GM21423 (cell line): ENCODE data around the gene PHAX.
"Not testable (repeated sequence)": the region's sequence is repeated elsewhere in the genome, so short reads cannot be mapped to it uniquely, and the experiment has no call there.

ENCODE experiments used
- ATAC-seq: cut with Tn5 transposase; IDR thresholded peaks from one replicate; pipeline ENCODE4 v1.9.1; 2021; ENCODE audit warnings: mild to moderate bottlenecking, moderate library complexity; ENCODE audit not compliant: unreplicated experiment

Gene PHAX

GRCh38 chr5:126603402-126603991, 2.8 kb downstream of the PHAX start:
- no peak for ATAC-seq

- no peak for ATAC-seq
Measured at GRCh38 chr5:126605525-126605924, 4.8 kb downstream of the PHAX start.

DNA sequence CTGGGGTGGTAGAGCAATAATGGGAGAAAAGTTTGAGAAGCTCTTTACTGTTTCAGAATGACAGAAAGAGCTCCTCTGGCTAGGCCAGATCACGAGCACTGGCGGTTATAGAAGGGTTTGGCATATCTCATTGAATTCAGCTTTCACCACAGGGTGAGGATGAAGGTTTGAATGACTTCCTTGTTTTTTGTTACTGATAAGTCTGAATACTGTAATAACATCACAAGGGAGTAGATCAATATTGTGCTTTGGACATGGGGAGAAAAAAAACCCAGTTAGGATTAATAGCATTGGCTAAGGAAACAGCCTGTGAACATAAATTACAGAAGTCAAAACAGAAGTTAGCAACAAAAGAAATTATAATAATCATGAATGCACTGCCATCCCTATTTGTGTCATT, 9.4 kb downstream of the PHAX start:
- ATAC-seq = no peak

- no peak for ATAC-seq
Measured at GRCh38 chr5:126610616-126611015, 9.9 kb downstream of the PHAX start.

DNA sequence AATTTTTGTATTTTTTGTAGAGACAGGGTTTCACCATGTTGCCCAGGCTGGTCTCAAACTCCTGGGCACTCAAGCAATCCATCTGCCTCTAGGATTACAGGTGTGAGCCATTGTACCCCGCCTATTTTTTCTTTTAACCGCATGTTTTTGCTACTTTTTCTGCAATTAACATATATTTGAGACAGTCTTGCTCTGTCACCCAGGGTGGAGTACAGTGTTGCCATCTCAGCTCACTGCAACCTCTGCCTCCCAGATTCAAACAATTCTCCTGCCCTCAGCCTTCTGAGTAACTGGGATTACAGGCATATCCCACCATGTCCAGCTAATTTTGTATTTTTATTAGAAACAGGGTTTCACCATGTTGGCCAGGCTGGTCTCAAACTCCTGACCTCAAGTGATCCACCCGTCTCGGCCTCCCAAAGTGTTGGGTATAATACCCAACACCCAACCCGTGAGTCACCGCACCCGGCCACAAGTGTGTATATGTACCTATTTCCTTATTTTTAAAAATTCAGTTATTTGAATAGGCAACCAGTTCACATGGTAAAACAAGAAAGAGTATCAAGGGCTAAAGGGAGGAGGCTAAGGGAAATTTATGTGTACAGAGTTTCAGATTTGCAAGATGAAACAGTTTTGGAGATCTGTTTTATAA, 13.3 kb downstream of the PHAX start:
- no peak for ATAC-seq

DNA sequence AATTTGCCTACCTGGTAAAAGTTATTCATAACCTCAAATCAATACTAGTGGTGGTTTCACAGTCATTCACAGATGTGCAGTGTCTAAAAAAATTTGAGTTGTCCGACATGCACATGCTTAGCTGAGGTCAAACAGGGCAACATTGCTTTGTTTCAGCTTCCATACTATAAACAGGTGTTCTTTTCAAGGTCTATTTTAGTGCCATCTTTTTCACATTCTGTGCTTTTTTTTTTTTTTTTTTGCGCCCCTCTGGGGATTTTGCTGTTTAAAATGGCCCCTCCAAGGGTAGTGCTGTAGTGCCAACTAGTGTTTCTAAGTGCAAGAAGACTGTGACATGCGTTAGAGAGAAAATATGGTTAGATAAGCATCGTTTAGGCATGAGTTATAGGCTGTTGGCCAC, 14.5 kb downstream of the PHAX start:
- ATAC-seq = peak; percentile 86

DNA sequence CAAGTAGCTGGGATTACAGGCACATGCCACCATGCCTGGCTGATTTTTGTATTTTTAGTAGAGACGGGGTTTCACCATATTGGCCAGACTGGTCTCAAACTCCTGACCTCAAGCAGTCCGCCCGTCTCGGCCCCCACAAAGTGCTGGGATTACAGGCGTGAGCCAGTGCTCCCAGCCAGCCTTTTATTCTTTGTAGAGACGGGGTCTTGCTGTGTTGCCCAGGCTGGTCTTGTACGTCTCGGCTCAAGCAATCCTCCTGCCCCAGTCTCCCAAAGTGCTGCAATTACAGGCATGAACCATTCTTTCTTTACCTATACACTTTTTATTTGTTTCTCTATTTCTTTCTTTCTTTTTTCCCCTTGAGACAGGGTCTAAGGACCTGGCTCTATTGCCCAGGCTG, 16.9 kb downstream of the PHAX start:
- not testable (repeated sequence) for ATAC-seq

GRCh38 chr5:126619781-126620180, 19.0 kb downstream of the PHAX start:
- no peak for ATAC-seq

DNA sequence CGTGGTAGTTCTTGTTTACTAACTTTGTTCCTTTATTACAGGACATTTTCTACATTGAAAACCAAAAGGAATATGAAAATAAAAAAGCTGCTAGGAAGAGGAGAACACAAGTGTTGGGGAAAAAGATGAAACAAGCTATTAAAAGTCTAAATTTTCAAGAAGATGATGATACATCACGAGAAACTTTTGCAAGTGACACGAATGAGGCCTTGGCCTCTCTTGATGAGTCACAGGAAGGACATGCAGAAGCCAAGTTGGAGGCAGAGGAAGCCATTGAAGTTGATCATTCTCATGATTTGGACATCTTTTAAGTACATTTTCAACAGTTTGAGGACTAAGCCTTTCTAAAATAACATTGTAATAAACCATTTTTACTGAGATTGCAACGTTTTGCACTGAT, 23.8 kb downstream of the PHAX start:
- no peak for ATAC-seq

- ATAC-seq = no peak
Measured at GRCh38 chr5:126628102-126628501, 27.4 kb downstream of the PHAX start.

DNA sequence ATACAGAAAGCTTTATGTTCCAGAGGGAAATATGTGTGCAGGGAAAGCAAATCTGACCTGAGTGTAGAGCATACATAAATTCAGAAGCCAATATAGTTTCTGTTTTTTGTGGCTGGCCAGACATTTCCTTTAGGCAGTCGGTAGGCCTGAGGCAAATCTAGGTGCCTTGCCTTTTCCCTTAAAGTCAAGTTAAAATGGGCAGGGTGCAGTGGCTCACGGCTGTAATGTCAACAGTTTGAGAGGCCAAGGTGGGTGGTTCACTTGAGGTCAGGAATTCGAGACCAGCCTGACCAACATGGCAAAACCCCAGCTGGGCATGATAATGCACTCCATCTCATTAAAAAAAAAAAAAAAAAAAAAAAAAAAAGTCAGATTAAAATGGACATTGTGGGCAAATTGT, 31.2 kb downstream of the PHAX start:
- no peak for ATAC-seq

- ATAC-seq = no peak
Measured at GRCh38 chr5:126633552-126633951, 32.8 kb downstream of the PHAX start.

DNA sequence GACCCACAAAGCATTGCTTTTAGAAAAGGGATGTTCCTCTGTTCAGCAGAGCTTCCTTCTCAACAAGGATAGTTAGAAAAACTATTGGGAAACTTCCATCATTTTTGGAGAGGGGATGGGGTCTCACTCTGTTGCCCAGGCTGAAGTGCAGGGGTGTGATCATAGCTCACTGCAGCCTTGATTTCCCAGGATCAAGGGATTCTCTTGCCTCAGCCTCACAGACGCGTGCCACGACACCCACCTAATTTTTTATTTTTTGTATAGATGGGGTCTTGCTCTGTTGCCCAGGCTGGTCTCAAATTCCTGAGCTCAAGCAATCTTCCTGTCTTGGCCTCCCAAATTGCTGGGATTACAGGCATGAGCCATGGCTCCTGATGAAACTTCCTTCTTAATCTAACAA, 34.8 kb downstream of the PHAX start:
- ATAC-seq = no peak

- no peak for ATAC-seq
Measured at GRCh38 chr5:126636956-126637355, 36.2 kb downstream of the PHAX start.

DNA sequence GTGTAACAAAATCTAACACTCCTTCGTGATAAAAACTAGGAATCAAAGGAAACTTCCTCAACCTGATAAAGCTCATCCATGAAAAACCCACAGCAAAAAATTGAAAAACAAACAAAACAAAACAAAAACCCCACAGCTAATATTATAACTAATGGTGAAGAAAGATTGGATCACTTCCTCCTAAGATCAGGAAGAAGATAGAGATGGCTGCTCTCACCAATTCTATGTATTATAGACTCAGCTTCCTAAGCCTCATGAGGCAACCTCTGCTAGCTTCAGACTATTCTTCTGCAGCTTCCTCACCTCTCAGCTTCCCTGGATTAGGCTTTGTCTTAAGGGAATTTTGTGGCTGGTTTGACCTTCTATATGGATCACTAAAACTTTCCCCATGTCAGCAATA, 40.1 kb downstream of the PHAX start:
- ATAC-seq = no peak

GRCh38 chr5:126641387-126641786, 40.6 kb downstream of the PHAX start:
- no peak for ATAC-seq

DNA sequence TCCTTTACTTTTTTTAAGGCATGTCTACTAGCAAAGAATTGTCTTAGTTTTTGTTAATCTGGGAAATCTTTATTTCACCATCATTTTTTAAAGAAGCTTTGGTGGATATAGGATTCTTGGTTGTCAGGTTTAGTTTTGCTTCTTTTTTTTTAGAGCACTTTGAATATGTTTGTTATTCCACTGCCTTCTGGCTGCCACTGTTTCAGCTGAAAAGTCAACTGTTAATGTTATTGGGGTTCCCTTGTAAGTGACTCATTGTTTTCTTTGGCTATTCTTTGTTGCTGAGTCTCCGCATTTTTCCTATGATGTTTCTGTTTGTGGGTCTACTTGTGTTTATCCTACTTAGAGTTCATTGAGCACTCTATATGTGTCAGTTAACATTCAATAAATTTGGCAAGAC, 44.4 kb downstream of the PHAX start:
- no peak for ATAC-seq

GRCh38 chr5:126647071-126647470, 46.3 kb downstream of the PHAX start:
- no peak for ATAC-seq

DNA sequence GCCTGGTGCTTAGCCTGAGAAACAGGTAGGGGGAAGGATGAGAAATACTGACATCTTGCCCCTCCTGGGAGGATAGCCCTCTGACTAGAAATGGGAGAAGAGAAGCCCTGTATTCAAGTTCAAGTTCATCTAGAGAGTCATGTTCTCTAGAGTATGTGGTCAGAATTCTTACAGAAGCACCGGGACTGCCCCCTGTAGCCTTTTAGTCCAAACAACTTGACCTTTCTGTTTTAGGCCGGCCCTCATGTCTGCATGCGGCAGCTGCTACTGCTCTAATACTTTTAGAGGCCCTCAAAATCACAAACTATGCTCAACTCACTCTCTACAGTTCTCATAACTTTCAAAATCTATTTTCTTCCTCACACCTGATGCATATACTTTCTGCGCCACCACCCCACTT, 47.7 kb downstream of the PHAX start:
- ATAC-seq = no peak

GRCh38 chr5:126649057-126649456, 48.3 kb downstream of the PHAX start:
- not testable (repeated sequence) for ATAC-seq

GRCh38 chr5:126649709-126650108, 49.0 kb downstream of the PHAX start:
- ATAC-seq = not testable (repeated sequence)

GRCh38 chr5:126650463-126650862, 49.7 kb downstream of the PHAX start:
- no peak for ATAC-seq

GRCh38 chr5:126651013-126651577, 50.3 kb downstream of the PHAX start:
- ATAC-seq = peak; percentile 52
